Measurements from ENCODE around the gene SORCS2.

- TF ChIP-seq TAF1 (IDR thresholded peaks at IDR 0.05; ENCODE audit: borderline replicate concordance, low read depth, low read length) (no peak), CTCF (IDR thresholded peaks at IDR 0.05) (no peak), MAX (IDR thresholded peaks at IDR 0.05; ENCODE audit: low read depth) (no peak), USF2 (IDR thresholded peaks at IDR 0.05; ENCODE audit: borderline replicate concordance, low read depth, low read length) (no peak), REST (IDR thresholded peaks at IDR 0.05; ENCODE audit: low read depth, low read length) (no peak), FOXM1 (IDR thresholded peaks at IDR 0.05; ENCODE audit: low read depth) (no peak), TEAD4 (IDR thresholded peaks at IDR 0.05; ENCODE audit: borderline replicate concordance, insufficient read depth) (no peak), POLR2AphosphoS5 (IDR thresholded peaks at IDR 0.05; ENCODE audit: low read depth, low read length) (no peak), RFX5 (IDR thresholded peaks at IDR 0.05; ENCODE audit: low read length) (no peak), EP300 (IDR thresholded peaks at IDR 0.05; ENCODE audit: borderline replicate concordance in 1 of 2, low read depth in 1 of 2, low read length in 1 of 2) (no peak), ELF1 (IDR thresholded peaks at IDR 0.05) (no peak), PBX3 (IDR thresholded peaks at IDR 0.05) (no peak)
These were observed 309.5 kb downstream of the SORCS2 start for GRCh38 chr4:7501873-7502272.

Data from SK-N-SH (cell line).